OCI-M2 (cell line): ENCODE results near the gene LRIT1.
A peak's percentile ranks its signal among the peaks of the same experiment; 100 is the strongest.
"Not testable (repeated sequence)": the region's sequence is repeated elsewhere in the genome, so short reads cannot be mapped to it uniquely, and the experiment has no call there.

ENCODE experiments used
- DNase-seq: peaks from one replicate; lab custom pipeline; 2025; ENCODE audit not compliant: unreplicated experiment; lab: John Stamatoyannopoulos, UW

LRIT1 gene

GRCh38 chr10:84241185-84241790 is at the start of gene LRIT1:
Gene LRIT1 (minus strand): TSS chr10:84241546. CDS start chr10:84241439, 107 bp downstream.
- DNase-seq: no peak

- no peak for DNase-seq
Observed at GRCh38 chr10:84290235-84290634, 48.9 kb upstream of the LRIT1 start.

- DNase-seq: no peak
Observed at GRCh38 chr10:84289521-84290200, 48.3 kb upstream of the LRIT1 start.

- DNase-seq: no peak
Observed at GRCh38 chr10:84288151-84288550, 46.8 kb upstream of the LRIT1 start.

GRCh38 chr10:84286695-84287094 is 45.3 kb upstream of the LRIT1 start:
- no peak for DNase-seq

GRCh38 chr10:84279876-84280475 is 38.6 kb upstream of the LRIT1 start:
- not testable (repeated sequence) for DNase-seq

- no peak for DNase-seq
Observed at GRCh38 chr10:84270708-84271107, 29.4 kb upstream of the LRIT1 start.

- DNase-seq: no peak
Observed at GRCh38 chr10:84269773-84270172, 28.4 kb upstream of the LRIT1 start.

- no peak for DNase-seq
Observed at GRCh38 chr10:84269162-84269561, 27.8 kb upstream of the LRIT1 start.

- no peak for DNase-seq
Observed at GRCh38 chr10:84267503-84268126, 26.3 kb upstream of the LRIT1 start.

- no peak for DNase-seq
Observed at GRCh38 chr10:84265418-84265817, 24.1 kb upstream of the LRIT1 start.

GRCh38 chr10:84264611-84265141 is 23.3 kb upstream of the LRIT1 start:
- peak; percentile 39 for DNase-seq

- DNase-seq: no peak
Observed at GRCh38 chr10:84263716-84264115, 22.4 kb upstream of the LRIT1 start.

GRCh38 chr10:84262190-84262956 is 21.0 kb upstream of the LRIT1 start:
- no peak for DNase-seq

GRCh38 chr10:84261236-84261915 is 20.0 kb upstream of the LRIT1 start:
- no peak for DNase-seq

GRCh38 chr10:84258034-84258695 is 16.8 kb upstream of the LRIT1 start:
- no peak for DNase-seq

- no peak for DNase-seq
Observed at GRCh38 chr10:84257343-84258020, 16.1 kb upstream of the LRIT1 start.

GRCh38 chr10:84256510-84257342 is 15.4 kb upstream of the LRIT1 start:
- DNase-seq: no peak
